ENCODE data around the gene DENND5A. TPM values are rescaled to one million over a fixed set of nuclear protein-coding genes. Genes with fewer than 3 reads are reported as not detected.
"Not testable (repeated sequence)": the region's sequence is repeated elsewhere in the genome, so short reads cannot be mapped to it uniquely, and the experiment has no call there.

Gene DENND5A
- total and polyA plus RNA-seq, 8 donors = 20.0 to 32.1 (median 26.0) TPM

DNA sequence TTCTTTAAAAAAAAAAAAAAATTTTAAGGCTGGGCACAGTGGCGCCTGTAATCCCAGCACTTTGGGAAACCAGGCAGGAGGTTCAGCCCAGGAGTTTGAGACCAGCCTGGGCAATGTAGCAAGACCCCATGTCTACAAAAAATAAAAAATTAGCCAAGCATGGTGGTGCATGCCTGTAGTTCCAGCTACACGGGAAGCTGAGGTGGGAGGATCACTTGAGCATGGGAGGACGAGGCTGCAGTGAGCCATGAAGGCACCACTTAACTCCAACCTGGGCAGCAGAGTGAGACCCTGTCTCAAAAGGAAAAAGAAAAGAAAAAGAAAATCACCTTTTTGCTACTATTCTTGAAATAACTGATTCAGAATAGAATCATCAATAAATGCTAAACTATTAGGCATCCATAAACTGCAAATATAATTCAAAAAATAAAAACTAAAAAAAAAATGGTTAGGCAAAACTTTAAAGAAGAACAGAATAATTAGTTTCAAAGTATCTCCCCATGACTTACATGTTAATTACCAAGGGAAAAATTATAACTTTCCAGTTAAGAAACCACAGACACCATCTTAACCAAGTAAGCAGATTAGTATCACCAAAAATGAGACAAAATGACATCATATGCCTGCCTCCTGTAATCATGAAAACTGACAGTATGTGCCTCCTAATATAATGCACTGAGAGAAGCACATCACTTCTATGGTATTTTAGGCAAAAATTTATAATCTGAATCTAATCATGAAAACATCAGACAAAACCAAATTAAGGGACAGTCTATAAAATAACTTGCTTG, 63.6 kb downstream of the DENND5A start:
- TF ChIP-seq, protein P1, sequence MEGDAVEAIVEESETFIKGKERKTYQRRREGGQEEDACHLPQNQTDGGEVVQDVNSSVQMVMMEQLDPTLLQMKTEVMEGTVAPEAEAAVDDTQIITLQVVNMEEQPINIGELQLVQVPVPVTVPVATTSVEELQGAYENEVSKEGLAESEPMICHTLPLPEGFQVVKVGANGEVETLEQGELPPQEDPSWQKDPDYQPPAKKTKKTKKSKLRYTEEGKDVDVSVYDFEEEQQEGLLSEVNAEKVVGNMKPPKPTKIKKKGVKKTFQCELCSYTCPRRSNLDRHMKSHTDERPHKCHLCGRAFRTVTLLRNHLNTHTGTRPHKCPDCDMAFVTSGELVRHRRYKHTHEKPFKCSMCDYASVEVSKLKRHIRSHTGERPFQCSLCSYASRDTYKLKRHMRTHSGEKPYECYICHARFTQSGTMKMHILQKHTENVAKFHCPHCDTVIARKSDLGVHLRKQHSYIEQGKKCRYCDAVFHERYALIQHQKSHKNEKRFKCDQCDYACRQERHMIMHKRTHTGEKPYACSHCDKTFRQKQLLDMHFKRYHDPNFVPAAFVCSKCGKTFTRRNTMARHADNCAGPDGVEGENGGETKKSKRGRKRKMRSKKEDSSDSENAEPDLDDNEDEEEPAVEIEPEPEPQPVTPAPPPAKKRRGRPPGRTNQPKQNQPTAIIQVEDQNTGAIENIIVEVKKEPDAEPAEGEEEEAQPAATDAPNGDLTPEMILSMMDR (IDR thresholded peaks at IDR 0.05) = no peak
- Histone ChIP-seq H3K36me3 (peaks cover 0 to 10% (median 6%) of the 10 kb centered on the region in 3 donors), H3K4me3 (no peak overlapping the region), H3K4me1 (no peaks in the 10 kb centered on the region), H3K27ac (no peak overlapping the region), H3K27me3 (no peaks in the 10 kb centered on the region), H3K9me3 (no peaks in the 10 kb centered on the region)
- ATAC-seq (no peak), FAIRE-seq (no peak), DNase-seq (no peak)
- intact Hi-C loops (cut with DNase I) = no loop called here
- WGBS, 2 donors = 94 to 95% methylated on average over 3 of the region's 3 CpGs

DNA sequence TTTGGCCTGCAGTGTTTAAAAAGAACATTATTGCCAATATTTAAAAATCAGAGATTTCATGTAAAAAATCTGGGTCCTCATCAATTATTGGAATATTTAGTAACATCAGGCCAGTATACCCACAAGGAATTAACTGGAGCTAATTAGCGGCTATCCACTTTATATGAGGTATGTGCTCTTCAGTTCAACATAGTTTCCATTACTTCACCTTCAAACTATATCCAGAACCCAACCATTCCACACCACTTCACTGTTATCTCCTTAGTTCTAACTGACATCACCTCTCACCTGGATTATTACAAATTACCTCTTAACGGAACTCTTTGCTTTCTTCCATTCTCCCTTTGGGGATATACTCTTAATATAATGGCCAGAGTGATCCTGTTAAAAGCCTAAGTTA, 64.7 kb downstream of the DENND5A start:
- intact Hi-C loops (cut with DNase I) = no loop called here
- DNase-seq = no peak
- Histone ChIP-seq H3K36me3 (peaks cover 0 to 10% (median 6%) of the 10 kb centered on the region in 3 donors), H3K27ac (no peak overlapping the region), H3K4me1 (no peaks in the 10 kb centered on the region), H3K27me3 (no peaks in the 10 kb centered on the region), H3K4me3 (no peak overlapping the region), H3K9me3 (no peaks in the 10 kb centered on the region)
- TF ChIP-seq, protein P1 (IDR thresholded peaks at IDR 0.05) = no peak
- no peak for FAIRE-seq
- 91 to 94% methylated on average over 2 of the region's 2 CpGs for WGBS, 2 donors
- no peak for ATAC-seq

DNA sequence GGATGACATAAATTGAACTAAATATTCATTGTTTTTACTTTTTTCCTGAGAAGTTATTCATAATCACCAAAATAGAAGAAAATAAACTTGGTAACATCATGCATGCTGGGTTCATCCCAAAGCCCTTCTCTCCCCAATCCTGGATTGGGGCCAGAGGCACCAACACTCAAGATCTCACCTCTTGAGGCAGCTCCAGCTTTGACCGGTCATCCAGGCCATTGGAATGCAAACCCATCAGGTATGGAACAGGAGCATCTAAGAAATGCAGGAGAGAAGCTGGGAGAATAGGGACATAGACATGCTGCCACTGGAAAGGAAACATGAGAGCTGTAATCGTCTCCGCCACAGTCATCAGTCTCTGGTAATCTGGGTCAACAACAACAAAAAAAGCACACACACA, 71.8 kb downstream of the DENND5A start:
- FAIRE-seq (no peak), DNase-seq (no peak), ATAC-seq (no peak)
- Histone ChIP-seq H3K9me3 (no peaks in the 10 kb centered on the region), H3K27ac (no peak overlapping the region), H3K4me1 (no peaks in the 10 kb centered on the region), H3K27me3 (no peaks in the 10 kb centered on the region), H3K36me3 (no peaks in the 10 kb centered on the region), H3K4me3 (no peak overlapping the region)
- TF ChIP-seq, protein P1 (IDR thresholded peaks at IDR 0.05) = no peak
- intact Hi-C loops (cut with DNase I) = no loop called here
- 94 to 99% methylated on average over 3 of the region's 3 CpGs for WGBS, 2 donors

DNA sequence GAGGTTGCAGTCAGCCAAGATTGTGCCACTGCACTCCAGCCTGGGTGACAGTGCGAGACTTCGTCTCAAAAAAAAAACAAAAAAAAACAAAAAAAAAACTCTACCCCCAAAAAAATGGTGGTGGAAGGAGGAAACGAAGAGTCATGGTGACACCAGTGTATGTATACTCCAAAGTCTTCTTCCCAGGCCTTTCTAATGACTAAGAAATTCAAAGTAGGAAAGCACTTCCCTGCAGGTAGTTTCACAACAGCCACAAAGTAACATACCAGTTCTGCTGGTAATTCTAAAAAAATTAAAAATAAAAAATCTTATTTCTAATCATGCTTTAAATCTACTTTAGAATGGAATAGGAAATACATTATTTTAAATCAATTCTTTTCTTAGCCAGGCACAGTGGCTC, 72.6 kb downstream of the DENND5A start:
- H3K27ac ChIP-seq = no peak overlapping the region
- H3K4me1 ChIP-seq = no peaks in the 10 kb centered on the region
- no peaks in the 10 kb centered on the region for H3K27me3 ChIP-seq
- H3K9me3 ChIP-seq = no peaks in the 10 kb centered on the region
- TF ChIP-seq, protein P1 (IDR thresholded peaks at IDR 0.05) = no peak
- 93% methylated on average over 3 of the region's 3 CpGs for WGBS, 2 donors
- intact Hi-C loops (cut with DNase I) = no loop called here
- H3K4me3 ChIP-seq = no peak overlapping the region
- ATAC-seq (no peak), DNase-seq (no peak), FAIRE-seq (no peak)
- no peaks in the 10 kb centered on the region for H3K36me3 ChIP-seq

DNA sequence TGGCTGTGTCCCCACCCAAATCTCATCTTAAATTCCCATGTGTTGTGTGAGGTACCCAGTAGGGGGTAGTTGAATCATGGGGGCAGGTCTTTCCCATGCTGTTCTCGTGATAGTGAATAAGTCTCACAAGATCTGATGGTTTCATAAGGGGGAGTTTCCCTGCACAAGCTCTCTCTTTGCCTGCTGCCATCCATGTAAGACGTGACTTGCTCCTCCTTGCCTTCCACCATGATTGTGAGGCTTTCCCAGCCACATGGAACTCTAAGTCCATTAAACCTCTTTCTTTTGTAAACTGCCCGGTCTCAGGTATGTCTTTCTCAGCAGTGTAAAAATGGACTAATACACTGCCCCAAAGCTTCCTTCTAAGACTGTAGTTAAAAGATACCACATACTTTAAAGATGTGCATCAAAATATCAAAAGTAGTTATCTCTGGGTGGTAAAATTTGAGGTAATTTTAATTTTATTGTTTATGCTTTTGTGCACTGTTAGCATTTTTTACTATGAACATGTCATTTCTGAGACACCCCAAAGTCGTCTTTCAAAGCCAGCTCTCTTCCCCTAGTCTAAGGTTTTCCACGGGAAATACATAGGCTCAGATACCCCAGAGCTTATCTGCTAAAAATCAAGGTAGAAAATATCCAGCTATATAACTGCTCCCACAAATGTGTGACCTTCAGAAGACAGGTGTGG, 74.7 kb downstream of the DENND5A start:
- H3K4me3 ChIP-seq; H3K4me1 ChIP-seq; H3K27me3 ChIP-seq; DNase-seq; ATAC-seq; H3K9me3 ChIP-seq; H3K36me3 ChIP-seq; intact Hi-C loops (cut with DNase I); FAIRE-seq; H3K27ac ChIP-seq: not testable (repeated sequence)
- WGBS, 2 donors = 95 to 96% methylated on average over 5 of the region's 5 CpGs

DNA sequence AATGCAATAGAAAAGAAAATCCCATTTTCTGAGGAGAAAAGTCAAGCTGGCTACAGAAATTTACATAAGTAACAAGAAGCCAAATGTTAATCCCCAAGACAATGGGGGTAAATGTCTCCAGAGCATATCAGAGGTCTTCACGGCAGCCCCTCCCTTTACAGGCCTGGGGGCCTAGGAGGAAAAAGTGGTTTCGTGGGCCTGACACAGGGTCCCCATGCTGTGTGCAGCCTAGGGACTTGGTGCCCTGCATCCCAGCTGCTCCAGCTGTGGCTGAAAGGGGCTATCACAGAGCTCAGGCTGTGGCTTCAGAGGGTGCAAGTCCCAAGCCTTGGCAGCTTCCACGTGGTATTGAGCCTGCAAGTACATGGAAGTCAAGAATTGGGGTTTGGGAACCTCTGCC, 76.3 kb downstream of the DENND5A start:
- 96% methylated on average over 3 of the region's 3 CpGs for WGBS, 2 donors
- H3K9me3 ChIP-seq; DNase-seq; H3K4me1 ChIP-seq; FAIRE-seq; ATAC-seq; H3K27ac ChIP-seq; intact Hi-C loops (cut with DNase I); H3K27me3 ChIP-seq; H3K4me3 ChIP-seq; H3K36me3 ChIP-seq: not testable (repeated sequence)
